MM.1S (cell line): Measurements from ENCODE around the gene GRIK4.

Experiments
- CTCF ChIP-seq: fragments of 300-600 bp; sonication (generic); IDR thresholded peaks from 2 replicates; pipeline ENCODE4 v1.5.1; 2016; ENCODE audit warnings: antibody characterized with exemption, low read length, mixed read lengths
- EZH2 ChIP-seq: fragments of 300-600 bp; sonication (generic); optimal IDR thresholded peaks from 2 replicates; pipeline ENCODE3; 2017; ENCODE audit warnings: low read depth, mild to moderate bottlenecking, antibody characterized with exemption, low read length, mixed read lengths

- TF ChIP-seq CTCF (no peak), EZH2 (no peak)
Observed at GRCh38 chr11:120637131-120637530, 125.6 kb downstream of the GRIK4 start.
